ENCODE measurements around the gene TMEM98.
"Not testable (repeated sequence)": the region's sequence is repeated elsewhere in the genome, so short reads cannot be mapped to it uniquely, and the experiment has no call there.

TMEM98 gene

GRCh38 chr17:32976605-32977004 is 48.7 kb downstream of the TMEM98 start:
- Histone ChIP-seq H3K4me3 (no peak overlapping the region), H3K36me3 (peaks cover 0 to 6% (median 0%) of the 10 kb centered on the region in 11 experiments; a peak in 1 of 22 replicates), H4K20me1 (no peaks in the 10 kb centered on the region), H3K27me3 (no peaks in the 10 kb centered on the region), H3K27ac (no peak overlapping the region), H3K9ac (no peak overlapping the region), H3K9me3 (replicated peaks in 1 of 11) (peaks cover 10 to 13% (median 12%) of the 10 kb centered on the region in 11 experiments), H3K4me1 (peaks cover 0 to 8% (median 0%) of the 10 kb centered on the region in 10 experiments; a peak in 3 of 20 replicates), H3K4me2 (no peak overlapping the region)
- no peak for TF ChIP-seq Cebpa-rat (IDR thresholded peaks at IDR 0.05)

DNA sequence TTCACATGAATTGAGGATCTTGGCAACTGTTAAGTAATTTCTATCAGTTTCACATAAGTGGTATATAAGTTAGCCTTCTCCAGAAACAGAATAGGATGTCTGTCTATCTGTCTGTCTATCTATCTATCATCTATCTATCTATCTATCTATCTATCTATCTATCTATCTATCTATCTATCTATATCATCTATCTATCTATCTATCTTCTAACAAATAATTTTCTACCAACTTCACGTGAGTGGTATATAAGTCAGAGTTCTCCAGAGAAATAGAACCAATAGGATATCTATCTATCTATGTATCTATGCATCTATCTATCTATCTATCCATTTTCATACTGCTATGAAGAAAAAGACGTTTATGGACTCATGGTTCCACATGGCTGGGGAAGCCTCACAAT is 52.3 kb downstream of the TMEM98 start:
- Histone ChIP-seq H3K36me3 (peaks cover 0 to 9% (median 0%) of the 10 kb centered on the region in 11 experiments; a peak in 1 of 22 replicates), H3K27me3 (no peaks in the 10 kb centered on the region), H3K27ac (no peak overlapping the region), H3K9me3 (replicated peaks in 1 of 11) (peaks cover 33 to 49% (median 46%) of the 10 kb centered on the region in 11 experiments), H3K4me1 (peaks cover 0 to 8% (median 0%) of the 10 kb centered on the region in 10 experiments; a peak in 1 of 20 replicates), H3K4me2 (no peak overlapping the region), H3K9ac (no peak overlapping the region), H3K4me3 (no peak overlapping the region), H4K20me1 (no peaks in the 10 kb centered on the region)
- TF ChIP-seq Cebpa-rat (IDR thresholded peaks at IDR 0.05) = no peak

DNA sequence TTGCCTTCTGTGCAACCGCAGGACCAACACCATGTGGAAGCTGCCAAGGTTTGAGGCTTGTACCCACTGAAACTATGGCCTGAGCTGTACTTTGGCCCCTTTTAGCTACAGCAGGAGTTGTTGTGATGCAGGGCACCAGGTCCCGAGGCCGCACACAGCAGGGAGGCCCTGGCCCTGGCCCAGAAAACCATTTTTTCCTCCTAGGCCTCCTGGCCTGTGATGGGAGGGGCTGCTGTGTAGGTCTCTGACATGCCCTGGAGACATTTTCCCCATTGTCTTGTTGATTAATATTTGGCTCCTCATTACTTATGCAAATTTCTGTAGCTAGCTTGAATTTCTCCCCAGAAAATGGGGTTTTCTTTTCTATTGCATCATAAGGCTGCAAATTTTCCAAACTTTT is 53.7 kb downstream of the TMEM98 start:
- H3K9me3 ChIP-seq (replicated peaks in 1 of 11) = peaks cover 46 to 62% (median 57%) of the 10 kb centered on the region in 11 experiments
- not testable (repeated sequence) for H3K27ac ChIP-seq, H3K4me2 ChIP-seq, H3K36me3 ChIP-seq, H3K9ac ChIP-seq, H3K27me3 ChIP-seq, H3K4me3 ChIP-seq, H4K20me1 ChIP-seq, H3K4me1 ChIP-seq

- no peak for TF ChIP-seq Cebpa-rat (IDR thresholded peaks at IDR 0.05)
- H3K4me2 ChIP-seq = no peak overlapping the region
- H3K9me3 ChIP-seq (replicated peaks in 1 of 11) = peaks cover 71 to 94% (median 90%) of the 10 kb centered on the region in 11 experiments
- H3K27me3 ChIP-seq = no peaks in the 10 kb centered on the region
- H3K4me1 ChIP-seq = peaks cover 4 to 15% (median 9%) of the 10 kb centered on the region in 10 experiments; a peak in 12 of 20 replicates
- H3K9ac ChIP-seq = no peak overlapping the region
- H4K20me1 ChIP-seq = no peaks in the 10 kb centered on the region
- peaks cover 0 to 14% (median 0%) of the 10 kb centered on the region in 11 experiments; a peak in 1 of 22 replicates for H3K36me3 ChIP-seq
- no peak overlapping the region for H3K4me3 ChIP-seq
- no peak overlapping the region for H3K27ac ChIP-seq
Observed at GRCh38 chr17:32985050-32985756, 57.2 kb downstream of the TMEM98 start.

- not testable (repeated sequence) for H3K27ac ChIP-seq, H3K36me3 ChIP-seq, H3K4me3 ChIP-seq, H3K9ac ChIP-seq, H3K27me3 ChIP-seq, H3K4me2 ChIP-seq, H4K20me1 ChIP-seq
- Histone ChIP-seq H3K4me1 (peaks cover 4 to 12% (median 9%) of the 10 kb centered on the region in 10 experiments; a peak in 12 of 20 replicates), H3K9me3 (replicated peaks in 1 of 11) (peaks cover 51 to 75% (median 70%) of the 10 kb centered on the region in 11 experiments)
Observed at GRCh38 chr17:32987453-32987805, 59.5 kb downstream of the TMEM98 start.

DNA sequence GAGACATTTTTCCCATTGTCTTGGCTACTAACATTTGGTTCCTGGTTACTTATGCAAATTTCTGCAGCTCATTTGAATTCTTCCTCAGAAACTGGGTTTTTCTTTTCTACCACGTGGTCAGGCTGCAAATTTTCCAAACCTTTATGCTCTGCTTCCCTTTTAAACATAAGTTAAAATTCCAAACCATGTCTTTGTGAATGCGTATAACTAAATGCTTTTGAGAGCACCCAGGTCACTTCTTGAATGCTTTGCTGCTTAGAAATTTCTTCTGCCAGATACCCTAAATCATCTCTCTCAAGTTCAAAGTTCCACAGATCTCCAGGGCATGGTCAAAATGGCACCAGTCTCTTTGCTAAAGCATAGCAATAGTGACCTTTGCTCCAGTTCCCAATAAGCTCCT is 59.9 kb downstream of the TMEM98 start:
- Histone ChIP-seq H3K4me1 (peaks cover 4 to 12% (median 9%) of the 10 kb centered on the region in 10 experiments; a peak in 12 of 20 replicates), H3K9me3 (replicated peaks in 1 of 11) (peaks cover 46 to 71% (median 65%) of the 10 kb centered on the region in 11 experiments)
- H3K9ac ChIP-seq, H3K4me2 ChIP-seq, H3K4me3 ChIP-seq, H3K27ac ChIP-seq, H4K20me1 ChIP-seq, H3K27me3 ChIP-seq, H3K36me3 ChIP-seq: not testable (repeated sequence)

DNA sequence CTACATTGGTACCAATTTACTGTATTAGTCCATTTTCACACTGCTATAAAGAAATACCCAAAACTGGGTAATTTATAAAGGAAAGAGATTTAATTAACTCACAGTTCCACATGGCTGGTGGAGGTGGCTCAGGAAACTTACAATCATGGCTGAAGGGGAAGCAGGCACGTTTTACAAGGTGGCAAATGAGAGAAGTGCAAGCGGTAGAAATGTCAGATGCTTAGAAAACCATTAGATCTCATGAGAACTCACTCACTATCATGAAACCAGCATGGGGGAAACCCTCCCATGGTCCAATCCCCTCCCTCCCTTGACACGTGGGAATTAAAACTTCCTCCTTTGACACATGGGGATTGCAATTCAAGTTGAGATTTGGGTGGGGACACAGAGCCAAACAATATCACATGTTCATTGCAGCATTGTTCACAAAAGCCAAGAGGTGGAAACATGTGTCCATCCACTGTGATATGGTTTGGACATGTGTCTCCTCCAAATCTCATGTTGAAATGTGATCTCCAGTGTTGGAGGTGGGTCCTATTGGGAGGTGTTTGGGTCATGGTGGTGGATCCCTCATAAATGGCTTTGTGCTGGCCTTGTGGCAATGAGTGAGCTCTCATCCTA is 60.6 kb downstream of the TMEM98 start:
- H3K4me1 ChIP-seq = peaks cover 4 to 12% (median 9%) of the 10 kb centered on the region in 10 experiments; a peak in 12 of 20 replicates
- H3K27me3 ChIP-seq = no peaks in the 10 kb centered on the region
- H3K9ac ChIP-seq = no peak overlapping the region
- no peaks in the 10 kb centered on the region for H4K20me1 ChIP-seq
- H3K36me3 ChIP-seq = peaks cover 0 to 5% (median 0%) of the 10 kb centered on the region in 11 experiments; a peak in 1 of 22 replicates
- H3K27ac ChIP-seq = no peak overlapping the region
- no peak for TF ChIP-seq Cebpa-rat (IDR thresholded peaks at IDR 0.05)
- peaks cover 40 to 64% (median 58%) of the 10 kb centered on the region in 11 experiments for H3K9me3 ChIP-seq (replicated peaks in 1 of 11)
- H3K4me3 ChIP-seq = no peak overlapping the region
- no peak overlapping the region for H3K4me2 ChIP-seq

DNA sequence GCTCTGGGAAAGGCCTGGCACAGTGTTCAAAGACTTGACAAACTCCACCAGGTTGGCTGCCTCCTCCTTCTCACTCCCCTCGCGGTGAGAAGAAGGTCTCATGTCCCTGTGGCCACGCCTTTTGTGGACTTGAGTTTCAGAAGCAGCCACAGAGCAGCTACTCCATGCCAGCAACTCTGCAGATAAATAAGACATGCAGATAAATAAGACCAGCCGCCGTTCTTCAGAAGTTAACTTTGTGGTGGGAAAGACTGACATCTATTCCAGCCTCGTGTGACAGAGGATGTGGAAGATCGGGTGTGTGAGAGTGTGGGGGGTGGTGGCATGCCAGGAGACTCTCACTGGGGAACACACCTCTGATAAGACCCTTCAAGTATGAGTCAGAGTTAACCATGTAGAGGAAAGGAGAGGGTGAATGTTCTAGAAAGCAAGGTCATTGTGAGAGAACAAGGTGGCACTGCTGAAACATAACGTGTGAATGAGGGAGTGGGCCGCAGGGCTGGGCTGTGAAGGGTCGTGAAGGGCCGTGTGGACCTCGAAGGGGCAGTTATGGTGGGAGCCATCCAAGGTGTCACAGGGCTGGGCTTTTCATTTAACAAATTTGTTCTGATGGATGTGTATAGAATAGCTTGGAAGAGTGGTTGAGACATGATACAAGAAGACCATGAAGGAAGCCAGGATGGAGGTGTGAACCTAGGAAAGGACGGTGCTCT is 64.5 kb downstream of the TMEM98 start:
- no peak for TF ChIP-seq Cebpa-rat (IDR thresholded peaks at IDR 0.05)
- H3K4me2 ChIP-seq = no peak overlapping the region
- H3K27me3 ChIP-seq = no peaks in the 10 kb centered on the region

GRCh38 chr17:32993977-32994376 is 66.0 kb downstream of the TMEM98 start:
- Histone ChIP-seq H3K9ac (no peak overlapping the region), H3K4me3 (no peak overlapping the region), H3K27me3 (no peaks in the 10 kb centered on the region)

More for the DNA sequence above, 64.5 kb downstream of the TMEM98 start:
- Histone ChIP-seq H4K20me1 (no peaks in the 10 kb centered on the region; a peak in 1 of 22 replicates), H3K4me1 (peaks cover 0 to 10% (median 5%) of the 10 kb centered on the region in 10 experiments; a peak in 7 of 20 replicates), H3K4me3 (no peak overlapping the region), H3K9me3 (replicated peaks in 1 of 11) (peaks cover 17 to 27% (median 23%) of the 10 kb centered on the region in 11 experiments), H3K27ac (no peak overlapping the region), H3K9ac (no peak overlapping the region), H3K36me3 (peaks cover 0 to 5% (median 0%) of the 10 kb centered on the region in 11 experiments; a peak in 1 of 22 replicates)

More at GRCh38 chr17:32993977-32994376, 66.0 kb downstream of the TMEM98 start:
- Histone ChIP-seq H3K4me1 (peaks cover 0 to 21% (median 7%) of the 10 kb centered on the region in 10 experiments; a peak in 12 of 20 replicates), H3K9me3 (replicated peaks in 1 of 11) (peaks cover 2 to 12% (median 8%) of the 10 kb centered on the region in 11 experiments), H3K36me3 (no peaks in the 10 kb centered on the region), H3K27ac (no peak overlapping the region), H3K4me2 (peak overlapping the region in 3 of 11 experiments; percentile 14 to 20 (median 16); a peak in 2 of 22 replicates), H4K20me1 (peaks cover 0 to 4% (median 0%) of the 10 kb centered on the region in 11 experiments; a peak in 1 of 22 replicates)
- TF ChIP-seq Cebpa-rat (IDR thresholded peaks at IDR 0.05) = no peak

Measured in BLaER1 treated with 17β-estradiol and CSF1 and Interleukin-3, amounts not matched to agents 10 nM and 100 nM (cell line).